ENCODE measurements around the gene FTH1. TPM values are rescaled to one million over a fixed set of nuclear protein-coding genes. Genes with fewer than 3 reads are reported as not detected.

Gene FTH1
- total and polyA plus RNA-seq, 2 of the 13 experiments (the other 11 are each of a cell fraction or from before 2014, with no cell fraction given), result 607 to 760 TPM

DNA sequence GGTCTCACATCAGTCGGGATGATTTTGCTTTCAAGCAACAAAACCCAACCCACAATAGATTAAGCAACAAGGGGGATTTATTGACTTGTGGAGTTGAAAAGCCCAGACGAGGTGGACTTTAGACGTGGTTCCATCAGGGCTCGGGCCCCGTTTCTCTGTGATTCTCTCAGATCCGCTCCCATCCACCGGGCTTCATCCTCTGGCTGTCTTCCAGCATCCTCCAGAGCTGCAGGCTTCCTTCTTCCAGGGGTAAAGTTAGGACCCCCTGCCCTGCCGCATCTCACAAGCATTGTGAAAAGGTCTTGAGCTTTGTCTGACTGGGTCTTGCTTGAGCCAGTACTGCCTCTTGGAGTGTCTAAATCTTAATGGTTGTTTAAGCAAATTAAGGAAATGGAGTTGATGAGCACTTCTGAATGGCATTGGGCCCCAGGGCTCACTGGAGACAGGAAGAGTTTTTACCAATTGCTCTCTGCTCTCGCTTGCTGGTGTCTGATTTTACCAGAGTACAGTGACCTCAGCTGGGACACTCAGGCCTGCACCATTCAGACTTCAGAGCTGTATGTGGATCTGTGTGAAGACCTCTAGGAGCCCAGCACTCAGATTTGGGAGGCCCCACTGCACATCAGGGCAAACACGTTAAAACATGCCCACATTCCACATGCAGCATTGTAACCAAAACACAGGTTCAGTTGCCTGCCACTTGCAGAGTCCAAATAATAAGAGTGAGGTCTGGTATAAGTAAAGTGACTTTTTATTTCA is 13.5 kb upstream of the FTH1 start (continued):
- TF ChIP-seq ZNF772 (CRISPR knock-in tag; IDR thresholded peaks at IDR 0.05) (no peak), ZNF263 (CRISPR knock-in tag; IDR thresholded peaks at IDR 0.05) (peak; percentile 49; the same call in 1 of the 2 replicates), PRMT3 (CRISPR knock-in tag; IDR thresholded peaks at IDR 0.05; ENCODE audit: borderline replicate concordance, low read depth) (no peak), HHEX (CRISPR knock-in tag; IDR thresholded peaks at IDR 0.05) (0 out of 2 replicates have a peak, but pooled peaks have one; percentile 45), JARID2 (CRISPR knock-in tag; IDR thresholded peaks at IDR 0.05; ENCODE audit: insufficient replicate concordance) (no peak), POLR2A (IDR thresholded peaks at IDR 0.05; ENCODE audit: insufficient read depth in 1 of 2, low read depth in 2 of 2, low read length in 2 of 2) (peak in 1 of 2 experiments; percentile 5; a peak in 2 of 4 replicates), ZNF883 (CRISPR knock-in tag; IDR thresholded peaks at IDR 0.05; ENCODE audit: not compliant biosample characterization) (no peak)
- TF ChIP-seq, protein P1, sequence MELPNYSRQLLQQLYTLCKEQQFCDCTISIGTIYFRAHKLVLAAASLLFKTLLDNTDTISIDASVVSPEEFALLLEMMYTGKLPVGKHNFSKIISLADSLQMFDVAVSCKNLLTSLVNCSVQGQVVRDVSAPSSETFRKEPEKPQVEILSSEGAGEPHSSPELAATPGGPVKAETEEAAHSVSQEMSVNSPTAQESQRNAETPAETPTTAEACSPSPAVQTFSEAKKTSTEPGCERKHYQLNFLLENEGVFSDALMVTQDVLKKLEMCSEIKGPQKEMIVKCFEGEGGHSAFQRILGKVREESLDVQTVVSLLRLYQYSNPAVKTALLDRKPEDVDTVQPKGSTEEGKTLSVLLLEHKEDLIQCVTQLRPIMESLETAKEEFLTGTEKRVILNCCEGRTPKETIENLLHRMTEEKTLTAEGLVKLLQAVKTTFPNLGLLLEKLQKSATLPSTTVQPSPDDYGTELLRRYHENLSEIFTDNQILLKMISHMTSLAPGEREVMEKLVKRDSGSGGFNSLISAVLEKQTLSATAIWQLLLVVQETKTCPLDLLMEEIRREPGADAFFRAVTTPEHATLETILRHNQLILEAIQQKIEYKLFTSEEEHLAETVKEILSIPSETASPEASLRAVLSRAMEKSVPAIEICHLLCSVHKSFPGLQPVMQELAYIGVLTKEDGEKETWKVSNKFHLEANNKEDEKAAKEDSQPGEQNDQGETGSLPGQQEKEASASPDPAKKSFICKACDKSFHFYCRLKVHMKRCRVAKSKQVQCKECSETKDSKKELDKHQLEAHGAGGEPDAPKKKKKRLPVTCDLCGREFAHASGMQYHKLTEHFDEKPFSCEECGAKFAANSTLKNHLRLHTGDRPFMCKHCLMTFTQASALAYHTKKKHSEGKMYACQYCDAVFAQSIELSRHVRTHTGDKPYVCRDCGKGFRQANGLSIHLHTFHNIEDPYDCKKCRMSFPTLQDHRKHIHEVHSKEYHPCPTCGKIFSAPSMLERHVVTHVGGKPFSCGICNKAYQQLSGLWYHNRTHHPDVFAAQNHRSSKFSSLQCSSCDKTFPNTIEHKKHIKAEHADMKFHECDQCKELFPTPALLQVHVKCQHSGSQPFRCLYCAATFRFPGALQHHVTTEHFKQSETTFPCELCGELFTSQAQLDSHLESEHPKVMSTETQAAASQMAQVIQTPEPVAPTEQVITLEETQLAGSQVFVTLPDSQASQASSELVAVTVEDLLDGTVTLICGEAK (IDR thresholded peaks at IDR 0.05), result no peak
- TF ChIP-seq, protein P1 (CRISPR knock-in tag; IDR thresholded peaks at IDR 0.05), result no peak
- TF ChIP-seq, protein P2, sequence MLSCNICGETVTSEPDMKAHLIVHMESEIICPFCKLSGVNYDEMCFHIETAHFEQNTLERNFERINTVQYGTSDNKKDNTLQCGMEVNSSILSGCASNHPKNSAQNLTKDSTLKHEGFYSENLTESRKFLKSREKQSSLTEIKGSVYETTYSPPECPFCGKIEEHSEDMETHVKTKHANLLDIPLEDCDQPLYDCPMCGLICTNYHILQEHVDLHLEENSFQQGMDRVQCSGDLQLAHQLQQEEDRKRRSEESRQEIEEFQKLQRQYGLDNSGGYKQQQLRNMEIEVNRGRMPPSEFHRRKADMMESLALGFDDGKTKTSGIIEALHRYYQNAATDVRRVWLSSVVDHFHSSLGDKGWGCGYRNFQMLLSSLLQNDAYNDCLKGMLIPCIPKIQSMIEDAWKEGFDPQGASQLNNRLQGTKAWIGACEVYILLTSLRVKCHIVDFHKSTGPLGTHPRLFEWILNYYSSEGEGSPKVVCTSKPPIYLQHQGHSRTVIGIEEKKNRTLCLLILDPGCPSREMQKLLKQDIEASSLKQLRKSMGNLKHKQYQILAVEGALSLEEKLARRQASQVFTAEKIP (CRISPR knock-in tag; IDR thresholded peaks at IDR 0.05; ENCODE audit: borderline replicate concordance), result no peak
- TF ChIP-seq, protein P3, sequence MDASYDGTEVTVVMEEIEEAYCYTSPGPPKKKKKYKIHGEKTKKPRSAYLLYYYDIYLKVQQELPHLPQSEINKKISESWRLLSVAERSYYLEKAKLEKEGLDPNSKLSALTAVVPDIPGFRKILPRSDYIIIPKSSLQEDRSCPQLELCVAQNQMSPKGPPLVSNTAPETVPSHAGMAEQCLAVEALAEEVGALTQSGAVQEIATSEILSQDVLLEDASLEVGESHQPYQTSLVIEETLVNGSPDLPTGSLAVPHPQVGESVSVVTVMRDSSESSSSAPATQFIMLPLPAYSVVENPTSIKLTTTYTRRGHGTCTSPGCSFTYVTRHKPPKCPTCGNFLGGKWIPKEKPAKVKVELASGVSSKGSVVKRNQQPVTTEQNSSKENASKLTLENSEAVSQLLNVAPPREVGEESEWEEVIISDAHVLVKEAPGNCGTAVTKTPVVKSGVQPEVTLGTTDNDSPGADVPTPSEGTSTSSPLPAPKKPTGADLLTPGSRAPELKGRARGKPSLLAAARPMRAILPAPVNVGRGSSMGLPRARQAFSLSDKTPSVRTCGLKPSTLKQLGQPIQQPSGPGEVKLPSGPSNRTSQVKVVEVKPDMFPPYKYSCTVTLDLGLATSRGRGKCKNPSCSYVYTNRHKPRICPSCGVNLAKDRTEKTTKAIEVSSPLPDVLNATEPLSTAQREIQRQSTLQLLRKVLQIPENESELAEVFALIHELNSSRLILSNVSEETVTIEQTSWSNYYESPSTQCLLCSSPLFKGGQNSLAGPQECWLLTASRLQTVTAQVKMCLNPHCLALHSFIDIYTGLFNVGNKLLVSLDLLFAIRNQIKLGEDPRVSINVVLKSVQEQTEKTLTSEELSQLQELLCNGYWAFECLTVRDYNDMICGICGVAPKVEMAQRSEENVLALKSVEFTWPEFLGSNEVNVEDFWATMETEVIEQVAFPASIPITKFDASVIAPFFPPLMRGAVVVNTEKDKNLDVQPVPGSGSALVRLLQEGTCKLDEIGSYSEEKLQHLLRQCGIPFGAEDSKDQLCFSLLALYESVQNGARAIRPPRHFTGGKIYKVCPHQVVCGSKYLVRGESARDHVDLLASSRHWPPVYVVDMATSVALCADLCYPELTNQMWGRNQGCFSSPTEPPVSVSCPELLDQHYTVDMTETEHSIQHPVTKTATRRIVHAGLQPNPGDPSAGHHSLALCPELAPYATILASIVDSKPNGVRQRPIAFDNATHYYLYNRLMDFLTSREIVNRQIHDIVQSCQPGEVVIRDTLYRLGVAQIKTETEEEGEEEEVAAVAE (CRISPR knock-in tag; IDR thresholded peaks at IDR 0.05; ENCODE audit: borderline replicate concordance), result no peak; the same call in 1 of the 2 replicates
- TF ChIP-seq, protein P4, sequence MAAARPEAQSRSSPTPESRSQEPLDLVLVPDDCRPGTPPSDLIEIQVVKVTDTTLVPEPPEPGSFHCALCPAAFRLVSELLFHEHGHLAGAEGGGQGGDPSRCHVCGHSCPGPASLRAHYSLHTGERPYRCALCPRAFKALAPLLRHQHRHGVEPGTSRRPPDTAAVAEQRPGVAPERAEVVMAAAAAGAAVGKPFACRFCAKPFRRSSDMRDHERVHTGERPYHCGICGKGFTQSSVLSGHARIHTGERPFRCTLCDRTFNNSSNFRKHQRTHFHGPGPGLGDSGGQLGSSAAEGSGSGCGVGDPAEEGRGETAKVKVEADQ (CRISPR knock-in tag; IDR thresholded peaks at IDR 0.05; ENCODE audit: borderline replicate concordance), result no peak

Data from HepG2 (cell line).